ENCODE results near the gene HECTD4.
"Not testable (repeated sequence)": the region's sequence is repeated elsewhere in the genome, so short reads cannot be mapped to it uniquely, and the experiment has no call there.

HECTD4 gene

GRCh38 chr12:112381883-112382796, at the start of gene HECTD4:
HECTD4 (minus strand) TSS chr12:112382431; CDS start chr12:112382128, 303 bp downstream.
- DNase-seq (ENCODE audit: low read depth in 2 of 2, low spot score in 1 of 2) = peak; percentile 83 to 87

GRCh38 chr12:112431965-112432364, 49.7 kb upstream of the HECTD4 start:
- DNase-seq (ENCODE audit: low read depth in 2 of 2, low spot score in 1 of 2) = no peak

GRCh38 chr12:112430929-112431328, 48.7 kb upstream of the HECTD4 start:
- DNase-seq (ENCODE audit: low read depth in 2 of 2, low spot score in 1 of 2) = no peak

GRCh38 chr12:112427760-112428159, 45.5 kb upstream of the HECTD4 start:
- DNase-seq (ENCODE audit: low read depth in 2 of 2, low spot score in 1 of 2) = no peak

GRCh38 chr12:112425582-112426382, 43.6 kb upstream of the HECTD4 start:
- no peak for DNase-seq (ENCODE audit: low read depth in 2 of 2, low spot score in 1 of 2)

- no peak for DNase-seq (ENCODE audit: low read depth in 2 of 2, low spot score in 1 of 2)
Measured at GRCh38 chr12:112424126-112424525, 41.9 kb upstream of the HECTD4 start.

- DNase-seq (ENCODE audit: low read depth in 2 of 2, low spot score in 1 of 2) = no peak
Measured at GRCh38 chr12:112422531-112422930, 40.3 kb upstream of the HECTD4 start.

GRCh38 chr12:112421363-112421762, 39.1 kb upstream of the HECTD4 start:
- DNase-seq (ENCODE audit: low read depth in 2 of 2, low spot score in 1 of 2) = no peak

GRCh38 chr12:112420740-112421139, 38.5 kb upstream of the HECTD4 start:
- no peak for DNase-seq (ENCODE audit: low read depth in 2 of 2, low spot score in 1 of 2)

- no peak for DNase-seq (ENCODE audit: low read depth in 2 of 2, low spot score in 1 of 2)
Measured at GRCh38 chr12:112419297-112420133, 37.3 kb upstream of the HECTD4 start.

GRCh38 chr12:112418608-112419296, 36.5 kb upstream of the HECTD4 start, which contains the start of gene PTPN11:
PTPN11 (plus strand) TSS chr12:112418947; CDS start chr12:112419112, 165 bp downstream.
- DNase-seq (ENCODE audit: low read depth in 2 of 2, low spot score in 1 of 2) = peak; percentile 79 to 81

- DNase-seq (ENCODE audit: low read depth in 2 of 2, low spot score in 1 of 2) = no peak
Measured at GRCh38 chr12:112418273-112418607, 36.0 kb upstream of the HECTD4 start.

- DNase-seq (ENCODE audit: low read depth in 2 of 2, low spot score in 1 of 2) = not testable (repeated sequence)
Measured at GRCh38 chr12:112415457-112415856, 33.2 kb upstream of the HECTD4 start.

GRCh38 chr12:112413855-112414625, 31.8 kb upstream of the HECTD4 start:
- DNase-seq (ENCODE audit: low read depth in 2 of 2, low spot score in 1 of 2) = no peak

GRCh38 chr12:112409906-112410244, 27.6 kb upstream of the HECTD4 start:
- no peak for DNase-seq (ENCODE audit: low read depth in 2 of 2, low spot score in 1 of 2)

GRCh38 chr12:112409064-112409905, 27.1 kb upstream of the HECTD4 start, which contains the start of gene RPL6:
RPL6 (minus strand) TSS chr12:112409605; CDS start chr12:112408656, 949 bp downstream.
- DNase-seq (ENCODE audit: low read depth in 2 of 2, low spot score in 1 of 2) = peak; percentile 49

- no peak for DNase-seq (ENCODE audit: low read depth in 2 of 2, low spot score in 1 of 2)
Measured at GRCh38 chr12:112408621-112409020, 26.4 kb upstream of the HECTD4 start.

GRCh38 chr12:112407683-112408082, 25.5 kb upstream of the HECTD4 start:
- DNase-seq (ENCODE audit: low read depth in 2 of 2, low spot score in 1 of 2) = not testable (repeated sequence)
